SW 1271 (cell line): ENCODE results near the gene CCDC92B.
"Not testable (repeated sequence)": the region's sequence is repeated elsewhere in the genome, so short reads cannot be mapped to it uniquely, and the experiment has no call there.

Experiments
- DNase-seq, 2 experiments: peaks; one replicate each; lab custom pipeline; 2025; lab: John Stamatoyannopoulos, UW

Gene CCDC92B

GRCh38 chr17:2689411-2690164 is 59.9 kb downstream of the CCDC92B start:
- no peak for DNase-seq

GRCh38 chr17:2688351-2689342 is 60.8 kb downstream of the CCDC92B start:
- DNase-seq = no peak

- no peak for DNase-seq
Observed at GRCh38 chr17:2687074-2687418, 62.4 kb downstream of the CCDC92B start.

GRCh38 chr17:2685696-2686095 is 63.8 kb downstream of the CCDC92B start:
- no peak for DNase-seq

DNA sequence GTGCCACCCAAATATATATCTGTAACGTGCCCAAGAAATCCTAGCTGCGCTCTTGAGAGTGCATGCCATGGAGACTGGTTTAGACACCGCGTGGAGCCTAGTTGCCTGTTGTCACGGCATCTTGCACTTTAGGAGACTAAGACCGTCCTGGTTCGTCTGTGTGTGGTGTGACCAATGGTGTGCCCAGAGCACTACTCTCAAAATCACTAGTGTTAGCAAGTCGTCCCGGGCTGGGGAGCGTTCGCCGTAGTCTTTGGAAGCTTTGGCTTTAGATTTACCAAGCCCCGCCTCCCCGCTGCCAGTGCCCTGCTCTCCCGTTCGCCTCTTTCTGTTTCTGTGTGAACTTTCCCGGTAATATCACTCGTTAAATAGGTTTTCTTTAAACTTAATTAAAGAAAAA is 64.9 kb downstream of the CCDC92B start:
- no peak for DNase-seq

DNA sequence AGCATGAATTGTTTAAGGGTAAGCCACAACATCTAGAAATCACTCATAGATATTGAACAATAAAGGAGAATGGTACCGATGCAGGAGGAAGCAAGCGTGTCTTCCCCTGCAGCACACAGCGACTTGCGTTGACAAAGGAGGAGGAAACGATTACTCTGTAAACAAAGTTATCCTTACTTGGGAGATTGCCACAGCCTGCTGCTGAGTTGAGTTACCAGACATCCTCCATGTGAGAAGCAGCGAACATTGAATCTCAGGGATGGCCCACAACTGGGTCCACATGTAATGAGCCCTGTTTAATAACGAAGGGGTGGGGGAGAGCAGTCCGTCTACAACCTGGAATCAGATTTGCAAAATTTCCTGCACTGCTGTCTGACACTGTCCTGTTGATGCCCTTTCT is 65.5 kb downstream of the CCDC92B start:
- DNase-seq = no peak

DNA sequence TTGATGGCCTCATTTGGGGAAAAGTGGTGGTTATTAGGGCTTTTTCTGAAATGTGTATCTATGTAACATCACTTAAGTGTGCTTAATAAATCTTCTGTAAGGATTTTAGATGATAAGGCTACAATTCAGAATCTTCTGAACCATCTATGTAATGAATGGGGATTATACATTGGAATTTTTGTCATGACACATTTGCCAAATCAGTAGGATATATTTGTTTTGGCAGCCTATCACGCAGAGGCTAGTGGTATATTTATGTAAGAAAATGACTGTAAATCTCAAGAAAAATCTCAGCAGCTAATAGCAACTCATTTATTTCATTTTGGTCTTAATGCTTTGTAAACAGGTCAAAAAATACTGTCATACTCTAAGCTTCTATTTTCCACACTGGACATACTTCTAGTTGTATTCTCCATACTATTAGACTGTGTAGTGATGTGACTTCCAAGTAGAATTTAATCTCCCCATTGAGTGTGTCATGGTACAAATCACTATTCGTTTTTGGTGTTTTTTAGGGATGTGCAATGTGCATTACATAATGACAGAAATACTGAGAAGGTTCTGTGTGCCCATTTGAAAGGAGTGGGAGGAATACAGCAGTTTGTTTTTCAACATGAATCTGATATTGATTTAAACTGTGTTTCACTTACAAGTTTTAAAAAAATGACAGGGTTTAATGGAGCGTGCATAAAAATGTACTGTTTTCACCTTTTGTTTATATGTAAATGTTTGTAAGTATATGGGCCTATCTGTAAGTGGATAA is 67.1 kb downstream of the CCDC92B start:
- no peak for DNase-seq

- DNase-seq = no peak
Observed at GRCh38 chr17:2681650-2682049, 67.8 kb downstream of the CCDC92B start.

DNA sequence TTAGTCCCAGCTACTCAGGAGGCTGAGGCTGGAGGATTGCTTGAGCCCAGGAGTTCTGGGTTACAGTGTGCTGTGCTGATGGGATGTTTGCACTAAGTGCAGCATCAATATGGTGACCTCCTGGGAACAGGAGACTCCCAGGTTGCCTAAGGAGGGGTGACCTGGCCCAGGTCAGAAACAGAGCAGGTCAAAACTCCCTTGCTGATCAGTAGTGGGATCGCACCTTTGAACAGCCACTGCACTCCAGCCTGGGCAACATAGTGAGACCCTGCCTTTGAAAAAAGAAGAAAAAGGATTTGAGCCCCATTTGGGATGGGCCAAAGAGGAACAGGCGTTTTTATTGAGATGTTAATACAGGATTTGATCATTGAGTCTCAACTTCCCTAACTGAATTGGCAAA is 68.5 kb downstream of the CCDC92B start:
- DNase-seq = no peak

DNA sequence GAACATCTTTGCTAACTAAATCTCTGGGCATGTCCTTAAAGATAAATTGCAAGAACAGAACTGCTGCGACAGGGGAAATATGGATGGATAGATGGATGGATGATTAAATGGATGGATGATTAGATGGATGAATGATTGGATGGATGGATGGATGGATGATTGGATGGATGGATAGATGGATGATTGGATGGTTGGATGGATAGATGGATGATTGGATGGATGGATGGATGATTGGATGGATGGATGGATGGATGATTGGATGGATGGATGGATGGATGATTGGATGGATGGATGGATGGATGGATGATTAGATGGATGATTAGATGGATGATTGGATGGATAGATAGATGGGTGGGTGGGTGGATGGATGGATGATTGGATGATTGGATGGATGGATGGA is 70.2 kb downstream of the CCDC92B start:
- DNase-seq = not testable (repeated sequence)
